Smooth muscle cell (in vitro differentiated cells): Measurements from ENCODE around the gene ABHD12. TPM values are rescaled to one million over a fixed set of nuclear protein-coding genes. Genes with fewer than 3 reads are reported as not detected.

Source experiments
- DNase-seq: peaks from one replicate; lab custom pipeline; 2025; ENCODE audit not compliant: unreplicated experiment; lab: John Stamatoyannopoulos, UW
- H2AFZ ChIP-seq: fragments of 200-600 bp; sonication (generic); 2 replicates; pipeline ENCODE4 v1.6.0; 2016; ENCODE audit warnings: antibody characterized with exemption, low read depth, mild to moderate bottlenecking
- H3F3A ChIP-seq: fragments of 200-600 bp; sonication (generic); 2 replicates; pipeline ENCODE4 v1.6.0; 2017; ENCODE audit warnings: antibody characterized with exemption, low read depth
- H3K27ac ChIP-seq: fragments of 200-600 bp; sonication (generic); 2 replicates; pipeline ENCODE4 v1.5.1; 2016; ENCODE audit warnings: low read depth, mild to moderate bottlenecking
- H3K27me3 ChIP-seq: fragments of 200-600 bp; sonication (generic); 2 replicates; pipeline ENCODE4 v1.6.1; 2016; ENCODE audit warnings: low read depth, mild to moderate bottlenecking
- H3K36me3 ChIP-seq: fragments of 200-600 bp; sonication (generic); 2 replicates; pipeline ENCODE4 v1.5.1; 2016; ENCODE audit warnings: low read depth
- H3K4me1 ChIP-seq: fragments of 200-600 bp; sonication (generic); 2 replicates; pipeline ENCODE4 v1.5.1; 2016; ENCODE audit warnings: low read depth
- H3K4me2 ChIP-seq: fragments of 200-600 bp; sonication (generic); 2 replicates; pipeline ENCODE4 v1.6.0; 2016; ENCODE audit warnings: mild to moderate bottlenecking
- H3K4me3 ChIP-seq: fragments of 200-600 bp; sonication (generic); 2 replicates; pipeline ENCODE4 v1.5.1; 2016; ENCODE audit warnings: mild to moderate bottlenecking
- H3K79me2 ChIP-seq: fragments of 200-600 bp; sonication (generic); 2 replicates; pipeline ENCODE4 v1.6.0; 2016; ENCODE audit warnings: low read depth, mild to moderate bottlenecking
- H3K9ac ChIP-seq: fragments of 200-600 bp; sonication (generic); 2 replicates; pipeline ENCODE4 v1.6.0; 2016; ENCODE audit warnings: low read depth
- H3K9me3 ChIP-seq: fragments of 200-600 bp; sonication (generic); replicated peaks from 2 replicates; pipeline ENCODE4 v1.5.1; 2016; ENCODE audit warnings: low read depth
- H4K20me1 ChIP-seq: fragments of 200-600 bp; sonication (generic); 2 replicates; pipeline ENCODE4 v1.6.0; 2016; ENCODE audit warnings: low read depth
- CTCF ChIP-seq: fragments of 200-600 bp; sonication (generic); IDR thresholded peaks from 2 replicates; pipeline ENCODE4 v1.5.1; 2017; ENCODE audit warnings: borderline replicate concordance, mild to moderate bottlenecking, antibody characterized with exemption; ENCODE audit not compliant: insufficient read depth, poor library complexity, severe bottlenecking
- WGBS: methylation state at CpG from one replicate; pipeline ENCODE4 v1.1.7; 2016; ENCODE audit warnings: low lambda C conversion rate; 5-methylcytosine and 5-hydroxymethylcytosine counted together
- polyA plus RNA-seq: library from polyadenylated mRNA; unstranded; fragments of >200 nt; fragmentation: Nextera tagmentation; extraction: Ambion mirVana; gene quantifications from 2 replicates; pipeline ENCODE4 v1.2.1, GENCODE V29; 2016
- total RNA-seq: library from RNA; depleted of rRNA; stranded (reverse); fragments of >200 nt; gene quantifications from 2 replicates; pipeline ENCODE4 v1.2.3, GENCODE V29; 2014

ABHD12 gene
- total and polyA plus RNA-seq, 2 experiments from 2014 or later: 18.5 to 41.8 TPM

GRCh38 chr20:25380945-25381614, 9.6 kb downstream of the ABHD12 start:
- no peaks in the 10 kb centered on the region for H3K9me3 ChIP-seq
- H3K4me3 ChIP-seq: no peak overlapping the region
- peaks cover 44% of the 10 kb centered on the region for H4K20me1 ChIP-seq
- H3K27me3 ChIP-seq: no peaks in the 10 kb centered on the region
- no peak overlapping the region for H3K4me2 ChIP-seq
- no peaks in the 10 kb centered on the region for H3F3A ChIP-seq
- no peak overlapping the region for H3K9ac ChIP-seq
- peaks cover 87% of the 10 kb centered on the region for H3K79me2 ChIP-seq
- 86% methylated on average over 7 of the region's 7 CpGs for WGBS
- no peak for TF ChIP-seq CTCF
- H3K36me3 ChIP-seq: no peaks in the 10 kb centered on the region
- no peaks in the 10 kb centered on the region for H3K4me1 ChIP-seq
- no peak for DNase-seq
- H2AFZ ChIP-seq: no peak overlapping the region
- H3K27ac ChIP-seq: no peak overlapping the region

GRCh38 chr20:25378884-25379733, 11.5 kb downstream of the ABHD12 start:
- Histone ChIP-seq H3K27me3 (no peaks in the 10 kb centered on the region), H3K79me2 (peaks cover 76% of the 10 kb centered on the region), H3F3A (no peaks in the 10 kb centered on the region), H3K9me3 (no peaks in the 10 kb centered on the region), H3K4me1 (no peaks in the 10 kb centered on the region), H3K4me2 (no peak overlapping the region), H2AFZ (no peak overlapping the region), H3K9ac (no peak overlapping the region), H4K20me1 (peaks cover 36% of the 10 kb centered on the region), H3K4me3 (no peak overlapping the region), H3K27ac (no peak overlapping the region), H3K36me3 (no peaks in the 10 kb centered on the region)
- WGBS: 90% methylated on average over 10 of the region's 10 CpGs
- DNase-seq: no peak
- no peak for TF ChIP-seq CTCF

DNA sequence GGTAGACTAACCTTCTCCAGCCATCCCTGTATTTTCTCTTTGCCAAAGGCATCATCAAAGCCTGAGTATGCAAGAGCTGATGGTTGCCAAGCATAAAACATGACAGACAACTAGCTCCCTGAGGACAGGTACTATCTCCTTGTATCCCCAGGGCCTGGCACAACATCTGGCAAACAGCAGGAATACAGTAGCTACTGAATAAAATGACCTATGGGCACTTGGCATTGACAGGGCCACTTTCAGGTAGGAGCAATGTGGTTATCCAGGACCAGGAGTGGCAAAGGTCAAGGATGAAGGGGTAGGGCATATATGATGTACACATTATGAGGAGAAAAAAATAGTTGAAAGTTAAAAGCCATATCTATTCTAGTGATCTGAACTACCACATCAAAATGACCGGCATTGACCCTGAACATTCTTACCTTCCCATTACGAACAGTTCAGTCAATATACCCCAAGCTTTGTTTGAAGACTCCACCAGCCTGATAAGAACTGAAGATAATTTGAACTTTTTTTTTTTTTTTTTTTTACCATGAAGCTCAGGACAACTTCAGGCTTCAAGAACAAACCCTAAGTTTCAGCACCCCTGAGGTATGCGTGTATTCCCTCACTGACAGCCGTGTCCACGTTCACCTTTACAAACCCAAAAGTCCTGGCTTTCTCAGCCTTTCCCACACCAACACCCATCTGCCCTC, 12.3 kb downstream of the ABHD12 start:
- no peaks in the 10 kb centered on the region for H3K4me1 ChIP-seq
- H3K9ac ChIP-seq: no peak overlapping the region
- no peak overlapping the region for H3K27ac ChIP-seq
- no peak for DNase-seq
- peaks cover 32% of the 10 kb centered on the region for H4K20me1 ChIP-seq
- no peak overlapping the region for H2AFZ ChIP-seq
- H3K79me2 ChIP-seq: peaks cover 74% of the 10 kb centered on the region
- 98% methylated on average over 5 of the region's 5 CpGs for WGBS
- H3F3A ChIP-seq: no peaks in the 10 kb centered on the region
- H3K27me3 ChIP-seq: no peaks in the 10 kb centered on the region
- H3K4me2 ChIP-seq: no peak overlapping the region
- no peaks in the 10 kb centered on the region for H3K9me3 ChIP-seq
- no peak overlapping the region for H3K4me3 ChIP-seq
- TF ChIP-seq CTCF: no peak
- no peaks in the 10 kb centered on the region for H3K36me3 ChIP-seq
